CD1c-positive myeloid dendritic cell (primary cell): Measurements from ENCODE around the gene LCP2.

ENCODE experiments used
- DNase-seq: peaks from one replicate; pipeline ENCODE4 v3.0.0-alpha.2; 2016; ENCODE audit errors: extremely low spot score

LCP2 gene

DNA sequence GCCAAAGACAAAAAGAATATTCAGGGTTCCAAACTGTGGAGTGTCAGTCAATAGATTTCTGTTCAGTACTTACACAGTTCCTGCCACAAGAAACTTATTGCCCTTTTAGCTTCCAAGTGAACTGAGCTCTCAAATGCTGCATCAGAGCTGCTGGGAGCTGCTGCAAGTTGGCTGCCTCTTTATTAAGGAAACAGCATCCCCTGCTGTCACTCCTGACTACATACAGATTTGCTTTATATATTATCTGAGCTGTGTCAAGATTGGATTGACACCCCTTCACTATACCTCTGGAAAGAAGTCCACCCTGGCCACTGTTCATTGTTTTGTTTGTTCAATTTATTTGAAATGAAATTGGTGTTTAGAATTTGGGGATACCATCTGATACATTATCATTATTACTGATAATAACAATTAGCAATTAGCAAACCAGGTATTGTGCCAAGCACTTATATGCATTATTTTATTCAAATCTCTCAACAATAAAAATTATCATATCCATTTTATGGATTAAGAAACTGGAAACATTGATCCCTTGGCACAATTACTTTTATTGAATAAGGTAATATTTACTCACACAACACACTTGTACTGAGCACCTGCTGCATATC lies 81.2 kb downstream of the LCP2 start:
- DNase-seq, result peak; percentile 64

DNA sequence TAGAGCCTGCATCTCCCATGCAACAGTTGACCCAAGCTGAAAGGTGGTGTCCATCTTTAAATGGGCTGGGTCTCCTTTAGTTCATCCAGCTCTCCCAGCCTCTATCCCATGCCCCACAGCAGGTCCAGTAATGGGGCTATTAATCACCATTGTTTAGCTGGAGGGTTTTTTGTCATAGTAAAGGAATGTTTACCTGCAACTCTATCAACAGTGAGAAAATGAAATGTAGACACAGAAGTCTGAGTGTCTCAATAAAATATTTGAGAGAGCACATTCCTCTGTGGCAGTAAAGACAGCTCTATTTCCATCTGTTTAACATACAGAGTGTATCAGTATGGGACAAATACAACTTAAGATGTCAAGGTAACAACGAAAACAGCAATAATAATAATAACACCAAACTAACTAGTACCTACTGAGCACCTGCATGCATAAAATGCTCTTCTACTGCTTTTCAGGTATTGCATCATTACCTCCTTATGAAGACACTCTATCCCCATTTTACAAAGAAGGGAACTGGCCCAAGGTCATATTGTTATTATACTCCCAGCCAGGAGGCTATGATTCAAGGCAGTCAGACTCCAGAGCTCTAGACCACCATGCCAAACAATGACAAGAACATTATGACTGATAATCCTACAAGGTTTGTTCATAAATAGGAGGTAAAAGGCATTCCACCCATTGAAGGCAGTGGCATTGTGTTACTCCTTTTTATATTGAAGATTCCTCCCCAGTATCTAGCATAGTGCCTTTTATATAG lies 85.8 kb downstream of the LCP2 start:
- no peak for DNase-seq

DNA sequence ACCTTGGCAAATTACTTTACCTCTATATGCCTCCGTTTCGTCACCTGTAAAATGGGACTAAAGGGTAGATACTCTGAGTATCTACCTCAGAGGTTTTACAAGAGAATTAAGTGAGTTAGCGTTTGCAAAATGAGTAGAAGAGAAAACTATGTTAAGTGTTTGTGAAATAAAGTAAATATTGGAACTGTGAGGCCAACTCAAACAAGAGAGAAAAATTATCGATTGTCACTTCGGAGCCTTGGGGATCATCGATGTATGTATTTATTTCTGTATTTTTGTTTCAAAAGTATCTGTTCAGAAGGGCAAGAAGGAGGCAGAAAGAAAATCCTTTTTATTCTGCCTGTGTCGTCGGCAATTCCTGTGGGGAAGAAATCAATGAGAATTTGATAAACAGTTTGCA lies 90.6 kb downstream of the LCP2 start:
- DNase-seq, result no peak

DNA sequence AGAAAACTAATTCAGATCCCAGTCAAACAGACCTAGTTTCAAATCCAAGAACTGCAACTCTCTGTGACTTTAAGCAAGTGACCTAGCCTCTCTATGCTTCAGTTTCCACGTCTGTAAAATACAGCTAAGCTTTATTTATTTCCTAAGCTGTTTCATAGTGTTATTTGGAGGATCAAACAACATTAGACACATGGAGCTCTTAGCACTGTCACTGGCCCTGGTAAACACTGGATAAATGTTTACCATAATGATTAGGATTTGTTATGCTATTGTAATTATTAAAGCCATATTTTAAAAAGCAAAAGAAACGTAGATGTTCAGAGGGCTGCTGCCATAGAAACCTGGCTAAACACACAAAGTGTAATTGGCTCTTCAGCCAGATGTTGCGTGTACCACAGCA lies 91.4 kb downstream of the LCP2 start:
- DNase-seq, result no peak

DNA sequence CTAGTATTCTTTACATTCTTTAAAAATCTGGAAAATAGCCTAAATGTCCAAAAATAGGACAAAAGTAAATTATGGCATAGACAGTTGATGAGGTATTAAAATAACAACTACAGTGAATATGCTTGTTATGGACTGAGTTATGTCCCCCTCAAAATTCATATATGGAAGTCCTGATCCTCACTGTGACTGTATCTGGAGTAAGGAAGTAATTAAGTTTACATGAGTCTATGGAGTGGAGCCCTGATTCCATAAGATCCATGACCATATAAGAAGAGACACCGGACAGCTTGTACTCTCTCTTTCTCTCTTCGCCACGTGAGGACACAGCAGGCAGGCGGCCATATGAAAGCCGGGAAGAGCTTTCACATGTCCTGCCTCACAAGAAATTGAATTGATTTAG lies 93.4 kb downstream of the LCP2 start:
- no peak for DNase-seq

DNA sequence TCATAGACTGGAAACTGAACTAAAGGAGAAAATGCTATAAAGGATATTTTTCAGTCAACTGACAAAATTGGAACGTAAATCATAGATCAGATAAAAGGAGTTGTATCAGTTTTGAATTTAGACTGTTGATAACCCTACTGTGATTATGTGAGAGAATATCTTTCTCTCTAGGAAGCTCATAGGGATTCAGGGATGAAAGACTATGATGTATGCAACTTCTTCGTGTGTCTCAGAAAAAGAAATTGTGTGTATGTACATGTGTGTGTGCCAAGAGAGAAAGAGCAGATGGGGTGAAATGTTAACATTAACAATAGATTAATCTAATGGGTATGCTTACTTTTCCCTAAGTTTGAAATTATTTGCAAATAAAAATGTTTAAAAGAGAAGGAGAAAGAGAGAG lies 95.5 kb downstream of the LCP2 start:
- DNase-seq, result no peak

DNA sequence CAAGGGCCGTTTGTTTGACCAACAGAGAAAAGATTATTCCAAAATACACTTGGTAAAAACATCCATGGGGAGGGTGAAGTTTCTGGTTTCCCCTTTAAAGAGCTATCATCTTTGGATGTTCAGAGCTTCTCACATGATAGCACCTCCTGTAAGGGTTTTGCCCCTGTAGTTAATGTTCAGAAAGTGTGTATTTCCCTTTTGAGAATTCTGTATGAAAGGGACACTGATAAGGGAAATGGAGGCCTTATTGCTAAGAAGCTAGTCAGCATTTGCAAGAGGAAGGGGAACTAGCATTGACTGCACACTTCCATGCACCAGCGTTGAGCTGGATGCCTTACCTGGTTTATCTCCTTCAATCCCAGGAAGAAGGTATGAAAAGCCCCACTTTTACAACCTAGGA lies 96.3 kb downstream of the LCP2 start:
- DNase-seq, result no peak

- no peak for DNase-seq
These were observed 96.7 kb downstream of the LCP2 start for GRCh38 chr5:170200876-170201275.
